Adrenal gland (tissue), 12 donors: ENCODE measurements around the gene SRRM1. TPM values are rescaled to one million over a fixed set of nuclear protein-coding genes. Genes with fewer than 3 reads are reported as not detected.

Experiments
- DNase-seq, 7 donors: peaks; one replicate each; pipeline ENCODE4 v3.0.0-alpha.2; 2019 to 2020
- H3K27ac ChIP-seq, 5 donors: fragments of 200-600 bp; sonication (generic) in 4 of 5; 1 replicate in 3 of 5; 2 replicates in 2 of 5; pipeline versions ENCODE4 v1.5.1 to v1.8.0; 2016 to 2020; ENCODE audit warnings: mild to moderate bottlenecking in 1 of 5
- H3K27me3 ChIP-seq: fragments of 200-600 bp; 2 replicates; pipeline ENCODE4 v1.8.0; 2021
- H3K36me3 ChIP-seq, 2 donors: fragments of 200-600 bp; replicated peaks in 1 of 2; 1 replicate in 1 of 2; 2 replicates in 1 of 2; pipeline versions ENCODE4 v1.5.1 to v1.8.0; 2018 to 2022
- H3K4me1 ChIP-seq, 2 donors: fragments of 200-600 bp; replicated peaks in 1 of 2; 1 replicate in 1 of 2; 2 replicates in 1 of 2; pipeline versions ENCODE4 v1.5.1 to v1.8.0; 2018 to 2021
- H3K4me3 ChIP-seq, 4 donors: fragments of 200-600 bp; sonication (generic) in 3 of 4; one replicate each; pipeline ENCODE4 v1.5.1; 2016 to 2018
- H3K9me3 ChIP-seq, 3 donors: fragments of 200-600 bp; sonication (generic) in 1 of 3; replicated peaks in 1 of 3; 1 replicate in 2 of 3; 2 replicates in 1 of 3; pipeline versions ENCODE4 v1.5.1 to v1.8.0; 2016 to 2021
- POLR2A ChIP-seq, 2 donors: fragments of 450-650 bp; IDR thresholded peaks; one replicate each; pipeline ENCODE4 v1.6.1; 2017; ENCODE audit warnings: antibody characterized with exemption in 2 of 2, mild to moderate bottlenecking in 2 of 2, moderate library complexity in 1 of 2
- WGBS, 4 donors: extraction: QIAGEN DNeasy Blood & Tissue Kit in 2 of 4; methylation state at CpG; one replicate each; pipeline versions ENCODE4 v1.1.5 to v1.1.7; 2013 to 2017; 5-methylcytosine and 5-hydroxymethylcytosine counted together
- intact Hi-C, 2 donors: fragments of 100-400 bp; cut with DNase I; formaldehyde crosslinking; loops; one replicate each; pipeline versions ENCODE4 v1.14.1 to v1.15.0; 2022 to 2023
- polyA plus RNA-seq, 3 donors: library from polyadenylated mRNA; stranded (reverse); fragments of 200-250 nt in 2 of 3; fragments of 350-450 nt in 1 of 3; fragmentation: Illumina TruSeq in 1 of 3; extraction: RNeasy Lipid Tissue Mini Kit (QIAGEN cat#74804) in 1 of 3; gene quantifications; one replicate each; pipeline ENCODE4 v1.2.3, GENCODE V29; 2013 to 2014
- total RNA-seq, 9 donors: library from RNA; depleted of rRNA in 4 of 9; stranded (reverse); fragments of >200 nt in 4 of 9; fragments of 120-200 nt in 1 of 9; fragmentation: NEBNext Ultra II Directional in 1 of 9; extraction: Animal tissue kit (Norgen Biotek cat#: 25700) in 1 of 9; gene quantifications; one replicate each; pipeline versions ENCODE4 v1.1.0 to v1.2.4, GENCODE V29; 2013 to 2023
- TF ChIP-seq, protein P1 (sequence below), 6 experiments: fragments of 450-650 bp in 4 of 6; fragments of 200-600 bp in 2 of 6; sonication (generic) in 1 of 6; IDR thresholded peaks; 1 replicate in 5 of 6; 2 replicates in 1 of 6; pipeline versions ENCODE4 v1.5.1 to v1.8.0; 2016 to 2021; ENCODE audit warnings: antibody characterized with exemption in 6 of 6, mild to moderate bottlenecking in 2 of 6, moderate library complexity in 1 of 6
- donor health status: healthy with polysubstance abuse.
- donor health status: Bipolar disorder and iron deficiency.
- donor health status: DM: yes; HTN: yes; CAD: no.
- donor health status: DM: no; HTN: no; CAD: no.
- donor health status: DM: no; HTN: no; CAD: no.
- donor health status: DM: yes; HTN: yes; CAD: no.

SRRM1 gene
- total and polyA plus RNA-seq, 12 donors, result 30.0 to 121 (median 80.3) TPM

DNA sequence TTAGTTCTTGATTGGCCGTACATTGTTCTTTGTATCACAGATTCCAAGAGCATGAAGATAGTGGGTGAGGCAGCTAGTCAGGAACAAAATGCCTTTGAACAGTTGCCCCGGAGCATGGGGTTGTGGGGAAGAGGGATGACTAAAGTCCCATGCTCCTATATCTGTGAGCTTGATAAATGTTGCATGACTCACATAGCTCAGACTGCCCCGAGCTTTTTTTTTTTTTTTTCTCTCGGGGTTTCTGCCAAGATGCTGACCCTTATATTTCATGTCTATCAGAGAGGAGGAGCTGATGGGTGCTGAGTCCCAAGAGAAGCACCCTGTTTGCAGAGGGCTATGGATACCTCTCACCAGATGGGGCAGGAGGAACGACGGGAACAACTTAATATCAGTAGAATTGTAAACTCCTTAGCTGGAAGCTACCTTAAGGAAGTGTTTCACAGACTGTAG lies 40.6 kb downstream of the SRRM1 start:
- Histone ChIP-seq H3K27ac (peak overlapping the region in 4 of 5 donors; percentile 61 to 84 (median 78)), H3K4me3 (no peak overlapping the region), H3K4me1 (peaks cover 12 to 16% of the 10 kb centered on the region in 2 donors), H3K36me3 (no peaks in the 10 kb centered on the region), H3K27me3 (no peaks in the 10 kb centered on the region), H3K9me3 (no peaks in the 10 kb centered on the region)
- TF ChIP-seq POLR2A (IDR thresholded peaks at IDR 0.05), result peak in 1 of 2 donors; percentile 70
- TF ChIP-seq, protein P1, sequence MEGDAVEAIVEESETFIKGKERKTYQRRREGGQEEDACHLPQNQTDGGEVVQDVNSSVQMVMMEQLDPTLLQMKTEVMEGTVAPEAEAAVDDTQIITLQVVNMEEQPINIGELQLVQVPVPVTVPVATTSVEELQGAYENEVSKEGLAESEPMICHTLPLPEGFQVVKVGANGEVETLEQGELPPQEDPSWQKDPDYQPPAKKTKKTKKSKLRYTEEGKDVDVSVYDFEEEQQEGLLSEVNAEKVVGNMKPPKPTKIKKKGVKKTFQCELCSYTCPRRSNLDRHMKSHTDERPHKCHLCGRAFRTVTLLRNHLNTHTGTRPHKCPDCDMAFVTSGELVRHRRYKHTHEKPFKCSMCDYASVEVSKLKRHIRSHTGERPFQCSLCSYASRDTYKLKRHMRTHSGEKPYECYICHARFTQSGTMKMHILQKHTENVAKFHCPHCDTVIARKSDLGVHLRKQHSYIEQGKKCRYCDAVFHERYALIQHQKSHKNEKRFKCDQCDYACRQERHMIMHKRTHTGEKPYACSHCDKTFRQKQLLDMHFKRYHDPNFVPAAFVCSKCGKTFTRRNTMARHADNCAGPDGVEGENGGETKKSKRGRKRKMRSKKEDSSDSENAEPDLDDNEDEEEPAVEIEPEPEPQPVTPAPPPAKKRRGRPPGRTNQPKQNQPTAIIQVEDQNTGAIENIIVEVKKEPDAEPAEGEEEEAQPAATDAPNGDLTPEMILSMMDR (IDR thresholded peaks at IDR 0.05), result no peak
- intact Hi-C loops, result no loop called here
- DNase-seq, result peak; percentile 63 to 89 (median 83)
- 18 to 26% (median 23%) methylated on average over 6 of the region's 6 CpGs for WGBS, 4 donors

DNA sequence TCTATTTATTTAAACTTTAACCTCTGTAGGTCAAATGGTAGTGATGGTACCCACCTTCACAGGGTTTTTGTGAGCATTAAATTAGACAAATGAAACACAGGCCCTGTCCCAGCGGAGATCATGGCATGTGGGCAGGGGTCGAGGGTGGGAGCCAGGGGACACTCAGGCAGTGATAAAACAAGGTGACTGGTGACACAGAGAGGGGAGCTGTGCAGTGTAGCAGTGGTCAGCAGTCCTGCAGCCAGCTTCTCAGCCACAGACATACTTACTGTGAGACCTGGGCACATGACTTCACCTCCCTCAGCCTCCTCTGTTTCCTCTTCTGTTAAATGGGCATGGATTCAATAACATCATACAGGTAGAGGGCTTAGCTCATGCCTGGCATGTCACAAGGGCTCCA lies 44.9 kb downstream of the SRRM1 start:
- intact Hi-C loops, result no loop called here
- no peak overlapping the region for H3K27ac ChIP-seq
- peak in 1 of 7 donors; percentile 11 for DNase-seq

DNA sequence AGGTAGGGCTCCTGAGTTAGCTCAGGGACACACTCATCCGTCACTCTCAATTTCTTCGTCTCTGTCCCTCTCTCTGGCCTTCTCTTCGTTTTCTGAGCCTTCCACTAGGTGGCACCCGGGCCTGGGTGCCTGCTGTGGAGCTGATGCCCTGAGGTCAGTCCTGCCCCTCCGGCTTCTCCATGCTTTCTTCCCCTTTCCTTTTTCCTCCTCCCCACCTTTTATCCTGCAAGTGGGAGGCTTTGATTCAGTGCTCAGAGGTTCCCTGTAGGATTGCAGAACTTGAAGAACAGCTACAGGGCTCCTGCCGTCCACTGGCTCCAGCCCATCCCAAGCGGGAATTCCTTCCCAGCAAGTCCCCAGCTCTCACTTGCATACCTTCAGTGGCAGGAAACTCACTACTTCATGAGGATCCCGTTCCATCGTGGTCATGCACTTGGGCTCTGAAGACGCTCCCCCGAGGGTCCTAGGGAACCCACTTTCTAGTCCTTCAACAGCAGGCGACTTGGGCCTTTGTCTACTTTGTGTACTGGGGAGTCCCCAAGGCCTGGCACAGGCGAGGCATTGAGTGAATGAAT lies 45.6 kb downstream of the SRRM1 start:
- no peak overlapping the region for H3K4me3 ChIP-seq
- H3K36me3 ChIP-seq, result no peaks in the 10 kb centered on the region
- H3K4me1 ChIP-seq, result peaks cover 4 to 5% of the 10 kb centered on the region in 2 donors
- no peaks in the 10 kb centered on the region for H3K9me3 ChIP-seq
- no peak overlapping the region for H3K27ac ChIP-seq
- intact Hi-C loops, result no loop called here
- TF ChIP-seq, protein P1 (IDR thresholded peaks at IDR 0.05), result peak; percentile 51 to 94 (median 87)
- no peak for TF ChIP-seq POLR2A (IDR thresholded peaks at IDR 0.05)
- WGBS, 4 donors, result 33 to 42% (median 38%) methylated on average over 13 of the region's 13 CpGs
- peak; percentile 66 to 88 (median 81) for DNase-seq
- H3K27me3 ChIP-seq, result no peaks in the 10 kb centered on the region

More for the DNA sequence above, 44.9 kb downstream of the SRRM1 start:
- Histone ChIP-seq H3K4me1 (peaks cover 11% of the 10 kb centered on the region in 2 donors), H3K4me3 (no peak overlapping the region), H3K9me3 (no peaks in the 10 kb centered on the region), H3K27me3 (no peaks in the 10 kb centered on the region), H3K36me3 (no peaks in the 10 kb centered on the region)
- TF ChIP-seq, protein P1 (IDR thresholded peaks at IDR 0.05), result no peak
- TF ChIP-seq POLR2A (IDR thresholded peaks at IDR 0.05), result no peak
- 77 to 83% (median 78%) methylated on average over 2 of the region's 2 CpGs for WGBS, 4 donors

DNA sequence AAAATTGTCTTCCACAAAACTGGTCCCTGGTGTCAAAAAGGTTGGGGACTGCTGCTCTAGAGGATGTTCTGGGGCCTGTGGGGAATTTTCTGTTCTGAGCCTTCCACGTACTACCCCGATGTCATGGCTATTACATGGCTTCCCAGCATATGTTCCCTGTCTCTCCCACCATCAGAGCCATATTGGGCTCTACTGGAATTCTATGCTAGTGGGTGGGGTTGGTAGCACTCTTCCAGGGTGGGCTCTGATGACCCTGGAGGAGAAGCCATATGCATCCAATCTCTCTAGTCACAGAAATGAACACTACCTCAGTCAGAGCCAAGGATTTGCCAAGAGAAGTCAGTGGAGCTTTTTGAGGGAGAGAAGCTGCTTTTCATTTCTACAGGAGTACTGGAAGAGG lies 47.9 kb downstream of the SRRM1 start:
- DNase-seq, result no peak
- TF ChIP-seq, protein P1 (IDR thresholded peaks at IDR 0.05), result no peak
- no peak for TF ChIP-seq POLR2A (IDR thresholded peaks at IDR 0.05)
- Histone ChIP-seq H3K4me3 (no peak overlapping the region), H3K27me3 (no peaks in the 10 kb centered on the region), H3K36me3 (no peaks in the 10 kb centered on the region), H3K4me1 (peaks cover 0 to 12% of the 10 kb centered on the region in 2 donors), H3K9me3 (no peaks in the 10 kb centered on the region), H3K27ac (no peak overlapping the region)
- intact Hi-C loops, result loop anchor here in 1 of 2 donors (5.0 kb wide), 1 partner anchor 146 kb away; no protein-coding TSS in a partner anchor
- WGBS, 4 donors, result 24 to 100% (median 36%) methylated on average over 2 of the region's 2 CpGs
